GM23338 (cell line): ENCODE results near the gene SV2C. TPM values are rescaled to one million over a fixed set of nuclear protein-coding genes. Genes with fewer than 3 reads are reported as not detected.
A peak's percentile ranks its signal among the peaks of the same experiment; 100 is the strongest.

Experiments used
- ATAC-seq: fragments of 200-7000 bp; cut with Tn5 transposase; 3 replicates; pipeline ENCODE4 v1.9.1; 2020
- DNase-seq: peaks from one replicate; pipeline ENCODE4 v3.0.0-alpha.2; 2015; ENCODE audit warnings: low spot score
- H2AFZ ChIP-seq: fragments of 200-600 bp; sonication (generic); 2 replicates; pipeline ENCODE4 v1.8.0; 2016; ENCODE audit warnings: antibody characterized with exemption, mild to moderate bottlenecking, moderate library complexity
- H3F3A ChIP-seq: fragments of 200-600 bp; sonication (generic); replicated peaks from 2 replicates; pipeline ENCODE4 v1.8.0; 2017; ENCODE audit warnings: antibody characterized with exemption, mixed run types, low read depth
- H3K27ac ChIP-seq: fragments of 200-600 bp; sonication (generic); 2 replicates; pipeline ENCODE4 v1.6.1; 2016; ENCODE audit warnings: low read depth
- H3K27me3 ChIP-seq: fragments of 200-600 bp; sonication (generic); 2 replicates; pipeline ENCODE4 v1.8.0; 2016; ENCODE audit warnings: mild to moderate bottlenecking, mixed run types, moderate library complexity; ENCODE audit not compliant: insufficient read depth
- H3K36me3 ChIP-seq: fragments of 200-600 bp; sonication (generic); 2 replicates; pipeline ENCODE4 v1.8.0; 2016; ENCODE audit warnings: mild to moderate bottlenecking; ENCODE audit not compliant: insufficient read depth
- H3K4me1 ChIP-seq: fragments of 200-600 bp; sonication (generic); 2 replicates; pipeline ENCODE4 v1.8.0; 2016; ENCODE audit warnings: mild to moderate bottlenecking, moderate library complexity; ENCODE audit not compliant: insufficient read depth
- H3K4me2 ChIP-seq: fragments of 200-600 bp; sonication (generic); 2 replicates; pipeline ENCODE4 v1.7.1; 2017; ENCODE audit warnings: mixed run types
- H3K4me3 ChIP-seq: fragments of 200-600 bp; sonication (generic); 2 replicates; pipeline ENCODE4 v1.6.1; 2016; ENCODE audit warnings: mixed run types
- H3K79me2 ChIP-seq: fragments of 200-600 bp; sonication (generic); replicated peaks from 2 replicates; pipeline ENCODE4 v1.8.0; 2017; ENCODE audit warnings: mild to moderate bottlenecking; ENCODE audit not compliant: insufficient read depth
- H3K9me2 ChIP-seq: fragments of 200-600 bp; sonication (generic); 2 replicates; pipeline ENCODE4 v1.8.0; 2017; ENCODE audit not compliant: insufficient read depth
- H4K20me1 ChIP-seq: fragments of 200-600 bp; sonication (generic); replicated peaks from 2 replicates; pipeline ENCODE4 v1.8.0; 2017; ENCODE audit warnings: mild to moderate bottlenecking; ENCODE audit not compliant: insufficient read depth
- H3K27ac Mint-ChIP-seq: 2 replicates; pipeline ENCODE4 v1.8.0; 2020; ENCODE audit warnings: inconsistent platforms, mild to moderate bottlenecking, moderate library complexity, mixed read lengths
- H3K27me3 Mint-ChIP-seq: 3 replicates; pipeline ENCODE4 v1.8.0; 2022; ENCODE audit warnings: low read depth, mild to moderate bottlenecking, moderate library complexity, mixed read lengths, inconsistent platforms; ENCODE audit not compliant: insufficient read depth, poor library complexity
- H3K36me3 Mint-ChIP-seq: 3 replicates; pipeline ENCODE4 v1.8.0; 2021; ENCODE audit warnings: low read depth, mild to moderate bottlenecking, inconsistent platforms, moderate library complexity, mixed read lengths
- H3K4me1 Mint-ChIP-seq: 3 replicates; pipeline ENCODE4 v1.8.0; 2020; ENCODE audit warnings: mild to moderate bottlenecking, inconsistent platforms, mixed read lengths
- H3K4me3 Mint-ChIP-seq: 3 replicates; pipeline ENCODE4 v1.8.0; 2021; ENCODE audit warnings: moderate library complexity, mild to moderate bottlenecking, inconsistent platforms, mixed read lengths
- H3K9me3 Mint-ChIP-seq: 3 replicates; pipeline ENCODE4 v1.8.0; 2020; ENCODE audit warnings: moderate library complexity, mild to moderate bottlenecking, inconsistent platforms, mixed read lengths
- CREB1 ChIP-seq: fragments of 250-450 bp; sonication (Bioruptor Pico); IDR thresholded peaks from 2 replicates; pipeline ENCODE4 v1.5.0; 2020; ENCODE audit warnings: low read depth, mild to moderate bottlenecking, moderate library complexity
- EZH2 ChIP-seq: fragments of 200-600 bp; sonication (generic); IDR thresholded peaks from one replicate; pipeline ENCODE4 v1.8.0; 2017; ENCODE audit warnings: antibody characterized with exemption, mild to moderate bottlenecking, low read depth; ENCODE audit not compliant: unreplicated experiment
- JUNB ChIP-seq: IDR thresholded peaks from one replicate; pipeline ENCODE4 v1.6.1; 2016; ENCODE audit warnings: antibody characterized with exemption; ENCODE audit not compliant: unreplicated experiment
- NANOG ChIP-seq: IDR thresholded peaks from 2 replicates; pipeline ENCODE4 v1.6.1; 2016; ENCODE audit warnings: antibody characterized with exemption, borderline replicate concordance
- ZNF114 ChIP-seq: fragments of 250-450 bp; sonication (Bioruptor Pico); IDR thresholded peaks from 2 replicates; pipeline ENCODE4 v1.5.0; 2020; ENCODE audit warnings: mild to moderate bottlenecking, moderate library complexity
- ZNF331 ChIP-seq: fragments of 250-450 bp; sonication (Bioruptor Pico); IDR thresholded peaks from 2 replicates; pipeline ENCODE4 v1.5.0; 2020; ENCODE audit warnings: low read depth, mild to moderate bottlenecking, moderate library complexity
- polyA plus RNA-seq: library from polyadenylated mRNA; unstranded; fragments of >200 nt; fragmentation: Nextera tagmentation; extraction: Ambion mirVana; gene quantifications from 2 replicates; pipeline ENCODE4 v1.2.1, GENCODE V29; 2016
- total RNA-seq: library from RNA; depleted of rRNA; stranded (reverse); fragments of >200 nt; shearing (Covaris generic); gene quantifications from 2 replicates; pipeline ENCODE4 v1.2.3, GENCODE V29; 2014
- TF ChIP-seq, protein P1 (sequence below), 2 experiments: fragments of 200-600 bp in 1 of 2; sonication (generic) in 1 of 2; conservative IDR thresholded peaks; 2 replicates each; pipeline versions ENCODE4 v1.5.1 to v1.6.1; 2016 to 2017; ENCODE audit warnings: antibody characterized with exemption in 2 of 2, low read depth in 2 of 2, mild to moderate bottlenecking in 2 of 2, moderate library complexity in 1 of 2
- TF ChIP-seq, protein P2 (sequence below): fragments of 250-450 bp; sonication (Bioruptor Pico); IDR thresholded peaks from 2 replicates; pipeline ENCODE4 v1.5.0; 2020; ENCODE audit warnings: mild to moderate bottlenecking, moderate library complexity

The SV2C gene
- total and polyA plus RNA-seq, 2 experiments from 2014 or later: 0.05 to 0.07 TPM

DNA sequence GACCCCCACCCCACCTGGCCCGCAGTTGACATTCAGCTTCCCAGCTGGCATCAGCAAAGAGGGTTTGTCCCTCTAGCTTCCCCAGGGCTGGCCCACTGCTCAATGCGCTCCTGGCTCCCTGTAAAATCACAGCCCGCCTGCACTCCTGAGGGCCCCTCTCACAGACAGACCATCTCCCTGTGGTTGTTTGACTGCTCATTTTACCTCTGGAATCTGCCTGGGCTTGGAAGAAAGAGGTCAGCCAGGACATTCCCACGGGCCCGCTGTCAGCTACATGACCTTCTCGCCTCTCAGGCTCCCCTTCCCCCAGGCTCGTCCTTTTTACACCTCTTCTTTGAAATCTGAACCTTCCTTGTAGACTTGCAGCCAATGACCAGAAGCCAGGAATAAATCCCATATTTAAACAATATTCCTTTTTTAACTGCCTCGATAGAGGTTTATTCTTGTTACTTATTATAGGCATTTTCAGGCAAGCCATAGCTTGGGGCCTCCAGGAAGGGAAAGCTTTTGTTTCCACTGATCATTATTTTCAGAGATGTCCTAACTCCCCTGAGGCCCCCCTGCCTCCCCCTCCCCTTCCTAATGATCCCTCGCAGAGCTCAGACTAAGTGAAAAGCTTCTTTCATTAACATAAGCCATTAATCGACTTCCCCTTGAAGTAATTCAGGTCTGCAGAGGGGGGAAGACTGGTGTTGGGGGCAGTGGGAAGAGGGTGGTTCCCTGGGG is 243.6 kb downstream of the SV2C start:
- DNase-seq (peak; percentile 72), ATAC-seq (peak; percentile 73)
- Mint-ChIP-seq H3K27me3 (peaks cover 17% of the 10 kb centered on the region), H3K4me3 (peak overlapping the region; percentile 73), H3K4me1 (peaks cover 50% of the 10 kb centered on the region), H3K36me3 (no peaks in the 10 kb centered on the region), H3K9me3 (peaks cover 9% of the 10 kb centered on the region; the same call in 1 of the 3 replicates), H3K27ac (peak overlapping the region; percentile 36)
- Histone ChIP-seq H2AFZ (peak overlapping the region; percentile 34), H3F3A (no peaks in the 10 kb centered on the region), H3K79me2 (no peaks in the 10 kb centered on the region), H3K4me3 (peak overlapping the region; percentile 42), H3K4me1 (peaks cover 34% of the 10 kb centered on the region), H3K36me3 (no peaks in the 10 kb centered on the region), H4K20me1 (no peaks in the 10 kb centered on the region), H3K27ac (no peak overlapping the region), H3K4me2 (peak overlapping the region; percentile 72), H3K27me3 (no peaks in the 10 kb centered on the region), H3K9me2 (no peaks in the 10 kb centered on the region)
- TF ChIP-seq NANOG (peak; percentile 24; the same call in 1 of the 2 replicates), CREB1 (CRISPR knock-in tag) (no peak)

DNA sequence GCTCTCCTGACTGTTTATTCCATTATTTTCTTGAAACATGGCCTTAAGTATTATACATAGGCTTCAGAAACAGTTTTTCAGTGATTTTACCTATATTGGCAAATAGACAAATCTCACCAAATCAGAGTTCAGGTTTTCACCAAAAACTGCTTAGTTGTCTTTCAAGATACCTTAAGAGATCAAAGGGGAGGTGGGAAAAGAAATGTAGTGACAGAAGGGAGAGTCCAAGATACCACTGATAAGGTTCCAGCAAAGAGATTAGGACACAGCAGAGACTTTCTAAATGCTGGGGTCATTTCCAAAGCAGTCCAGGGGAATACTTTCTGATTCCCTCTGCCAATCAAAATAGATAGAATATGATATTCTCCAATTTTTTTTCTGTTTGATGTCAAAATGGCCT is 246.2 kb downstream of the SV2C start:
- H3K27ac ChIP-seq: no peak overlapping the region
- H3K4me1 Mint-ChIP-seq: peaks cover 53% of the 10 kb centered on the region
- H3K4me3 ChIP-seq: no peak overlapping the region
- H3K27me3 Mint-ChIP-seq: peaks cover 17% of the 10 kb centered on the region
- ATAC-seq (no peak), DNase-seq (no peak)
- no peak for TF ChIP-seq JUNB
- TF ChIP-seq, protein P1, sequence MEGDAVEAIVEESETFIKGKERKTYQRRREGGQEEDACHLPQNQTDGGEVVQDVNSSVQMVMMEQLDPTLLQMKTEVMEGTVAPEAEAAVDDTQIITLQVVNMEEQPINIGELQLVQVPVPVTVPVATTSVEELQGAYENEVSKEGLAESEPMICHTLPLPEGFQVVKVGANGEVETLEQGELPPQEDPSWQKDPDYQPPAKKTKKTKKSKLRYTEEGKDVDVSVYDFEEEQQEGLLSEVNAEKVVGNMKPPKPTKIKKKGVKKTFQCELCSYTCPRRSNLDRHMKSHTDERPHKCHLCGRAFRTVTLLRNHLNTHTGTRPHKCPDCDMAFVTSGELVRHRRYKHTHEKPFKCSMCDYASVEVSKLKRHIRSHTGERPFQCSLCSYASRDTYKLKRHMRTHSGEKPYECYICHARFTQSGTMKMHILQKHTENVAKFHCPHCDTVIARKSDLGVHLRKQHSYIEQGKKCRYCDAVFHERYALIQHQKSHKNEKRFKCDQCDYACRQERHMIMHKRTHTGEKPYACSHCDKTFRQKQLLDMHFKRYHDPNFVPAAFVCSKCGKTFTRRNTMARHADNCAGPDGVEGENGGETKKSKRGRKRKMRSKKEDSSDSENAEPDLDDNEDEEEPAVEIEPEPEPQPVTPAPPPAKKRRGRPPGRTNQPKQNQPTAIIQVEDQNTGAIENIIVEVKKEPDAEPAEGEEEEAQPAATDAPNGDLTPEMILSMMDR (conservative IDR thresholded peaks at IDR 0.05; ENCODE audit: low read depth in 2 of 2): no peak
- TF ChIP-seq, protein P2, sequence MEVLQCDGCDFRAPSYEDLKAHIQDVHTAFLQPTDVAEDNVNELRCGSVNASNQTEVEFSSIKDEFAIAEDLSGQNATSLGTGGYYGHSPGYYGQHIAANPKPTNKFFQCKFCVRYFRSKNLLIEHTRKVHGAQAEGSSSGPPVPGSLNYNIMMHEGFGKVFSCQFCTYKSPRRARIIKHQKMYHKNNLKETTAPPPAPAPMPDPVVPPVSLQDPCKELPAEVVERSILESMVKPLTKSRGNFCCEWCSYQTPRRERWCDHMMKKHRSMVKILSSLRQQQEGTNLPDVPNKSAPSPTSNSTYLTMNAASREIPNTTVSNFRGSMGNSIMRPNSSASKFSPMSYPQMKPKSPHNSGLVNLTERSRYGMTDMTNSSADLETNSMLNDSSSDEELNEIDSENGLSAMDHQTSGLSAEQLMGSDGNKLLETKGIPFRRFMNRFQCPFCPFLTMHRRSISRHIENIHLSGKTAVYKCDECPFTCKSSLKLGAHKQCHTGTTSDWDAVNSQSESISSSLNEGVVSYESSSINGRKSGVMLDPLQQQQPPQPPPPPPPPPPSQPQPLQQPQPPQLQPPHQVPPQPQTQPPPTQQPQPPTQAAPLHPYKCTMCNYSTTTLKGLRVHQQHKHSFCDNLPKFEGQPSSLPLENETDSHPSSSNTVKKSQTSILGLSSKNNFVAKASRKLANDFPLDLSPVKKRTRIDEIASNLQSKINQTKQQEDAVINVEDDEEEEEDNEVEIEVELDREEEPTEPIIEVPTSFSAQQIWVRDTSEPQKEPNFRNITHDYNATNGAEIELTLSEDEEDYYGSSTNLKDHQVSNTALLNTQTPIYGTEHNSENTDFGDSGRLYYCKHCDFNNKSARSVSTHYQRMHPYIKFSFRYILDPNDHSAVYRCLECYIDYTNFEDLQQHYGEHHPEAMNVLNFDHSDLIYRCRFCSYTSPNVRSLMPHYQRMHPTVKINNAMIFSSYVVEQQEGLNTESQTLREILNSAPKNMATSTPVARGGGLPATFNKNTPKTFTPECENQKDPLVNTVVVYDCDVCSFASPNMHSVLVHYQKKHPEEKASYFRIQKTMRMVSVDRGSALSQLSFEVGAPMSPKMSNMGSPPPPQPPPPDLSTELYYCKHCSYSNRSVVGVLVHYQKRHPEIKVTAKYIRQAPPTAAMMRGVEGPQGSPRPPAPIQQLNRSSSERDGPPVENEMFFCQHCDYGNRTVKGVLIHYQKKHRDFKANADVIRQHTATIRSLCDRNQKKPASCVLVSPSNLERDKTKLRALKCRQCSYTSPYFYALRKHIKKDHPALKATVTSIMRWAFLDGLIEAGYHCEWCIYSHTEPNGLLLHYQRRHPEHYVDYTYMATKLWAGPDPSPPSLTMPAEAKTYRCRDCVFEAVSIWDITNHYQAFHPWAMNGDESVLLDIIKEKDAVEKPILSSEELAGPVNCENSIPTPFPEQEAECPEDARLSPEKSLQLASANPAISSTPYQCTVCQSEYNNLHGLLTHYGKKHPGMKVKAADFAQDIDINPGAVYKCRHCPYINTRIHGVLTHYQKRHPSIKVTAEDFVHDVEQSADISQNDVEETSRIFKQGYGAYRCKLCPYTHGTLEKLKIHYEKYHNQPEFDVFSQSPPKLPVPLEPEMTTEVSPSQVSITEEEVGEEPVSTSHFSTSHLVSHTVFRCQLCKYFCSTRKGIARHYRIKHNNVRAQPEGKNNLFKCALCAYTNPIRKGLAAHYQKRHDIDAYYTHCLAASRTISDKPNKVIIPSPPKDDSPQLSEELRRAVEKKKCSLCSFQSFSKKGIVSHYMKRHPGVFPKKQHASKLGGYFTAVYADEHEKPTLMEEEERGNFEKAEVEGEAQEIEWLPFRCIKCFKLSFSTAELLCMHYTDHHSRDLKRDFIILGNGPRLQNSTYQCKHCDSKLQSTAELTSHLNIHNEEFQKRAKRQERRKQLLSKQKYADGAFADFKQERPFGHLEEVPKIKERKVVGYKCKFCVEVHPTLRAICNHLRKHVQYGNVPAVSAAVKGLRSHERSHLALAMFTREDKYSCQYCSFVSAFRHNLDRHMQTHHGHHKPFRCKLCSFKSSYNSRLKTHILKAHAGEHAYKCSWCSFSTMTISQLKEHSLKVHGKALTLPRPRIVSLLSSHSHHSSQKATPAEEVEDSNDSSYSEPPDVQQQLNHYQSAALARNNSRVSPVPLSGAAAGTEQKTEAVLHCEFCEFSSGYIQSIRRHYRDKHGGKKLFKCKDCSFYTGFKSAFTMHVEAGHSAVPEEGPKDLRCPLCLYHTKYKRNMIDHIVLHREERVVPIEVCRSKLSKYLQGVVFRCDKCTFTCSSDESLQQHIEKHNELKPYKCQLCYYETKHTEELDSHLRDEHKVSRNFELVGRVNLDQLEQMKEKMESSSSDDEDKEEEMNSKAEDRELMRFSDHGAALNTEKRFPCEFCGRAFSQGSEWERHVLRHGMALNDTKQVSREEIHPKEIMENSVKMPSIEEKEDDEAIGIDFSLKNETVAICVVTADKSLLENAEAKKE: no peak
- TF ChIP-seq ZNF114 (CRISPR knock-in tag): no peak
- TF ChIP-seq CREB1 (CRISPR knock-in tag): no peak
- no peak for TF ChIP-seq ZNF331 (CRISPR knock-in tag)
- TF ChIP-seq EZH2: no peak
- no peaks in the 10 kb centered on the region for H3K79me2 ChIP-seq
- peaks cover 34% of the 10 kb centered on the region for H3K4me1 ChIP-seq
- H3K4me2 ChIP-seq: no peak overlapping the region
- no peaks in the 10 kb centered on the region for H3K9me2 ChIP-seq
- no peaks in the 10 kb centered on the region for H4K20me1 ChIP-seq
- no peak overlapping the region for H2AFZ ChIP-seq
- no peaks in the 10 kb centered on the region for H3K9me3 Mint-ChIP-seq
- no peaks in the 10 kb centered on the region for H3F3A ChIP-seq
- no peak overlapping the region for H3K4me3 Mint-ChIP-seq
- H3K36me3 Mint-ChIP-seq: no peaks in the 10 kb centered on the region
- no peaks in the 10 kb centered on the region for H3K27me3 ChIP-seq
- no peaks in the 10 kb centered on the region for H3K36me3 ChIP-seq
- H3K27ac Mint-ChIP-seq: no peak overlapping the region
